A673 (cell line): ENCODE data around the gene SELENOV. TPM values are rescaled to one million over a fixed set of nuclear protein-coding genes. Genes with fewer than 3 reads are reported as not detected.

Source experiments
- BruUV-seq: library from RNA; stranded (reverse); fragments of 400-500 nt; replicated peaks from 2 replicates; lab custom pipeline; 2021; lab: Mats Ljungman, UMichigan
- CTCF ChIA-PET: fragments of 300-600 bp; sonication (Branson Sonifier 250); formaldehyde crosslinking; loops from one replicate; lab custom pipeline; 2022; ENCODE audit warnings: antibody characterized with exemption; lab: Charles Lee
- POLR2A ChIA-PET: fragments of 300-600 bp; sonication (Branson Sonifier 250); formaldehyde crosslinking; loops from one replicate; lab custom pipeline; 2022; ENCODE audit warnings: antibody characterized with exemption; ENCODE audit not compliant: low non-redundant PET; lab: Charles Lee
- DNase-seq: peaks from one replicate; pipeline ENCODE4 v3.0.0-alpha.2; 2015; ENCODE audit warnings: low spot score
- H3K27ac ChIP-seq: fragments of 200-600 bp; sonication (generic); 2 replicates; pipeline ENCODE4 v1.5.1; 2016; ENCODE audit warnings: mixed run types, low read depth, mild to moderate bottlenecking, mixed read lengths, antibody characterized with exemption, low read length; ENCODE audit not compliant: poor library complexity, severe bottlenecking
- H3K27me3 ChIP-seq: fragments of 200-600 bp; sonication (generic); replicated peaks from 2 replicates; pipeline ENCODE4 v1.6.1; 2017; ENCODE audit warnings: mixed run types, low read depth, mild to moderate bottlenecking, mixed read lengths, antibody characterized with exemption, low read length; ENCODE audit not compliant: insufficient read depth, poor library complexity
- H3K36me3 ChIP-seq: fragments of 200-600 bp; sonication (generic); 2 replicates; pipeline ENCODE4 v1.6.1; 2016; ENCODE audit warnings: mixed run types, mild to moderate bottlenecking, mixed read lengths, antibody characterized with exemption, low read length; ENCODE audit not compliant: insufficient read depth, poor library complexity, severe bottlenecking
- H3K4me1 ChIP-seq: fragments of 200-600 bp; sonication (generic); 2 replicates; pipeline ENCODE4 v1.6.1; 2017; ENCODE audit warnings: mixed run types, mild to moderate bottlenecking, mixed read lengths, antibody characterized with exemption, low read length; ENCODE audit not compliant: insufficient read depth, poor library complexity, severe bottlenecking
- H3K4me3 ChIP-seq: fragments of 200-600 bp; sonication (generic); 2 replicates; pipeline ENCODE4 v1.5.1; 2016; ENCODE audit warnings: low read depth, mixed run types, mild to moderate bottlenecking, mixed read lengths, low read length; ENCODE audit not compliant: poor library complexity, severe bottlenecking
- H3K9me3 ChIP-seq: fragments of 200-600 bp; sonication (generic); 2 replicates; pipeline ENCODE4 v1.6.1; 2016; ENCODE audit warnings: mixed run types, low read depth, mild to moderate bottlenecking, mixed read lengths, antibody characterized with exemption, low read length; ENCODE audit not compliant: poor library complexity, severe bottlenecking
- CTCF ChIP-seq: fragments of 300-800, 200-600 bp; sonication (generic); conservative IDR thresholded peaks from 2 replicates; pipeline ENCODE4 v1.5.1; 2017; ENCODE audit warnings: low read depth, mild to moderate bottlenecking, antibody characterized with exemption, low read length, moderate library complexity, mixed read lengths
- EZH2 ChIP-seq: fragments of 200-600 bp; sonication (generic); IDR thresholded peaks from 2 replicates; pipeline ENCODE4 v1.6.1; 2017; ENCODE audit warnings: borderline replicate concordance, low read depth, mild to moderate bottlenecking, mixed read lengths, antibody characterized with exemption, low read length; ENCODE audit not compliant: poor library complexity, severe bottlenecking
- intact Hi-C: fragments of 100-400 bp; cut with micrococcal nuclease; formaldehyde crosslinking; loops from one replicate; pipeline ENCODE4 v1.10.0; 2022; ENCODE audit not compliant: unreplicated experiment
- total RNA-seq: library from RNA; stranded (reverse); gene quantifications from 2 replicates; pipeline ENCODE4 v1.2.3, GENCODE V29; 2021

The SELENOV gene
- total RNA-seq, 1 experiment from 2014 or later: not detected

DNA sequence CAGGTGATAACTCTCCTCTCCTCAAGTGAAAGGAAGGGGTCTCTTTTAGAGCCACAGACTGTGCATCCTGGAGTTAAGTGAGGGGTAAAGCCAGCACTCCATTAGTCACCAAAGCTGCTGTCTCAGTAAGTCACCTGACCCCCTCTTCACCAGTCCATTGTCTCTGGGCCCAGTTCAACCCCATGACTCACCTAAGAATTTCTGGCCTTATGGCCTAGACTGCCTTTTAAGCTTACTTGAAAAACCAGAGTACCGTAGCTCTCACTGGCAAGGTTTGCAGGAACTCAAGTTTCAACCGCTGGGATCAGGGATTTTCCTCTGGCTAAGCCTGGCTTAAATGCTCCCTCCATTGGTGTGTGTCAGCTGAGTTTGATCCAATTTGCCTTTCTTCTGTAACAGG lies 48.5 kb downstream of the SELENOV start:
- no TSS peak for BruUV-seq
- Histone ChIP-seq H3K27me3 (peaks cover 63% of the 10 kb centered on the region), H3K27ac (no peak overlapping the region), H3K9me3 (no peaks in the 10 kb centered on the region), H3K36me3 (no peaks in the 10 kb centered on the region), H3K4me3 (no peak overlapping the region), H3K4me1 (no peaks in the 10 kb centered on the region)
- TF ChIP-seq CTCF (no peak), EZH2 (no peak)
- POLR2A ChIA-PET: no interaction called here
- CTCF ChIA-PET: no interaction called here
- intact Hi-C loops: no loop called here
- DNase-seq: no peak

GRCh38 chr19:39566064-39566463 lies 51.1 kb downstream of the SELENOV start:
- no TSS peak for BruUV-seq
- POLR2A ChIA-PET: no interaction called here
- no peaks in the 10 kb centered on the region for H3K9me3 ChIP-seq
- no peaks in the 10 kb centered on the region for H3K4me1 ChIP-seq
- H3K36me3 ChIP-seq: no peaks in the 10 kb centered on the region
- TF ChIP-seq CTCF (no peak), EZH2 (no peak)
- no peak overlapping the region for H3K27ac ChIP-seq
- intact Hi-C loops: no loop called here
- CTCF ChIA-PET: no interaction called here
- no peak for DNase-seq
- H3K27me3 ChIP-seq: peaks cover 79% of the 10 kb centered on the region
- H3K4me3 ChIP-seq: no peak overlapping the region

DNA sequence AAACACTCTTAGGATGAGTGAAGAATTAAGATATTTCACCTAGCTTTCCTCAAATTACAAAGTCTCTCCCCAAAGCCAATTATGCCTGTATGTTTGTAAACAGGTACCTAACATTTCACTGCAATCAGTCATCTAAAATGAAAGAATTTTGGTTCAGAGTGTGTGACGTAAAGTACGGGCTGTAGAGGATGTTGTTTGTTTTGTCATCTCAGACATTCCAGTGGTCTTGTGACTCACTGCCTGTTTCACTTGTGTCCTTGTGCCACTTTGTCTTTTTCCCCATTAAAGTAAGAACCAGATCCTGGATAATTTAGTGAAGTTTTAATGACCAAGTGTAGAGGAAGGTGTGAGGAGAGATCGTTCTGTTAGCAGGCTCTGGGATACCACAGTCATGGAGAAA lies 53.7 kb downstream of the SELENOV start:
- H3K4me3 ChIP-seq: no peak overlapping the region
- TF ChIP-seq EZH2: no peak
- TF ChIP-seq CTCF: no peak
- peaks cover 69% of the 10 kb centered on the region for H3K27me3 ChIP-seq
- no TSS peak for BruUV-seq
- no peaks in the 10 kb centered on the region for H3K9me3 ChIP-seq
- no peaks in the 10 kb centered on the region for H3K4me1 ChIP-seq
- intact Hi-C loops: no loop called here
- CTCF ChIA-PET: no interaction called here
- POLR2A ChIA-PET: no interaction called here
- H3K36me3 ChIP-seq: no peaks in the 10 kb centered on the region
- H3K27ac ChIP-seq: no peak overlapping the region
- no peak for DNase-seq

Other genes starting within 250 kb of the SELENOV start
- not detected in 2 replicates for gene IFNL2, start 246.7 kb upstream of the SELENOV start, total RNA-seq
- not detected in 2 replicates for gene IFNL1, start 218.7 kb upstream of the SELENOV start, total RNA-seq
- gene LRFN1, start 194.3 kb upstream of the SELENOV start, total RNA-seq: 3.7 and 5.0 TPM in 2 replicates
- 0.55 TPM in 1 of 2 replicates, not detected in the other for gene GMFG, start 179.1 kb upstream of the SELENOV start, total RNA-seq
- 157 and 168 TPM in 2 replicates for gene SAMD4B, start 172.7 kb upstream of the SELENOV start, total RNA-seq
- 70.2 and 73.3 TPM in 2 replicates for gene PAF1, start 124.0 kb upstream of the SELENOV start, total RNA-seq
- 37.1 and 41.9 TPM in 2 replicates for gene MED29, start 123.8 kb upstream of the SELENOV start, total RNA-seq
- 7.1 and 8.1 TPM in 2 replicates for gene ZFP36, start 108.3 kb upstream of the SELENOV start, total RNA-seq
- 99.1 and 99.4 TPM in 2 replicates for gene PLEKHG2, start 102.5 kb upstream of the SELENOV start, total RNA-seq
- gene RPS16, start 79.2 kb upstream of the SELENOV start, total RNA-seq: 1,898 and 1,963 TPM in 2 replicates
- gene SUPT5H, start 69.6 kb upstream of the SELENOV start, total RNA-seq: 160 and 169 TPM in 2 replicates
- gene TIMM50, start 34.3 kb upstream of the SELENOV start, total RNA-seq: 165 and 174 TPM in 2 replicates
- 0.69 and 0.96 TPM in 2 replicates for gene DLL3, start 16.2 kb upstream of the SELENOV start, total RNA-seq
- gene EID2B, start 17.7 kb downstream of the SELENOV start, total RNA-seq: 3.4 and 4.2 TPM in 2 replicates
- gene EID2, start 25.0 kb downstream of the SELENOV start, total RNA-seq: 25.0 and 25.2 TPM in 2 replicates
- gene LGALS13, start 87.4 kb downstream of the SELENOV start, total RNA-seq: not detected in 2 replicates
- not detected in 2 replicates for gene LGALS16, start 140.8 kb downstream of the SELENOV start, total RNA-seq
- not detected in 2 replicates for gene LGALS14, start 189.3 kb downstream of the SELENOV start, total RNA-seq
- gene CLC, start 222.9 kb downstream of the SELENOV start, total RNA-seq: not detected in 2 replicates